WERI-Rb-1 (cell line): Measurements from ENCODE around the gene ZDHHC21.

Source experiments
- DNase-seq: peaks from one replicate; pipeline ENCODE4 v3.0.0-alpha.2; 2020
- H3K27ac ChIP-seq: fragments of 250-450 bp; sonication (Bioruptor Pico); 2 replicates; pipeline ENCODE4 v1.5.1; 2020; ENCODE audit warnings: mild to moderate bottlenecking, moderate library complexity
- H3K27me3 ChIP-seq: fragments of 250-450 bp; sonication (Bioruptor Pico); 2 replicates; pipeline ENCODE4 v1.5.1; 2021; ENCODE audit warnings: mild to moderate bottlenecking, low read depth, moderate library complexity; ENCODE audit not compliant: insufficient read depth, severe bottlenecking
- H3K36me3 ChIP-seq: fragments of 250-450 bp; sonication (Bioruptor Pico); 2 replicates; pipeline ENCODE4 v1.5.1; 2020; ENCODE audit warnings: mild to moderate bottlenecking, moderate library complexity
- H3K4me3 ChIP-seq: 2 replicates; pipeline ENCODE4 v1.5.1; 2011; ENCODE audit warnings: low read depth, mild to moderate bottlenecking, control low read depth, low read length
- H3K9me3 ChIP-seq: fragments of 250-450 bp; sonication (Bioruptor Pico); 2 replicates; pipeline ENCODE4 v1.5.1; 2021; ENCODE audit warnings: mild to moderate bottlenecking, moderate library complexity; ENCODE audit not compliant: severe bottlenecking
- CTCF ChIP-seq: IDR thresholded peaks from 2 replicates; pipeline ENCODE4 v1.5.1; 2011; ENCODE audit warnings: low read depth, mild to moderate bottlenecking, control low read depth, inconsistent platforms, low read length

ZDHHC21 gene

GRCh38 chr9:14662060-14662453 is 31.2 kb downstream of the ZDHHC21 start:
- Histone ChIP-seq H3K36me3 (peaks cover 5% of the 10 kb centered on the region), H3K9me3 (no peaks in the 10 kb centered on the region), H3K27ac (no peak overlapping the region), H3K27me3 (no peaks in the 10 kb centered on the region), H3K4me3 (no peak overlapping the region)
- no peak for TF ChIP-seq CTCF
- no peak for DNase-seq

- Histone ChIP-seq H3K27ac (no peak overlapping the region), H3K4me3 (no peak overlapping the region), H3K9me3 (no peaks in the 10 kb centered on the region), H3K27me3 (no peaks in the 10 kb centered on the region), H3K36me3 (peaks cover 5% of the 10 kb centered on the region)
- peak; percentile 15; the same call in 1 of the 2 replicates for TF ChIP-seq CTCF
- DNase-seq, result no peak
Measured at GRCh38 chr9:14661421-14662059, 31.7 kb downstream of the ZDHHC21 start.

GRCh38 chr9:14660721-14661120 is 32.5 kb downstream of the ZDHHC21 start:
- no peak overlapping the region for H3K4me3 ChIP-seq
- no peaks in the 10 kb centered on the region for H3K9me3 ChIP-seq
- no peak overlapping the region for H3K27ac ChIP-seq
- no peaks in the 10 kb centered on the region for H3K27me3 ChIP-seq
- H3K36me3 ChIP-seq, result peaks cover 5% of the 10 kb centered on the region
- TF ChIP-seq CTCF, result no peak
- DNase-seq, result no peak

GRCh38 chr9:14654932-14655331 is 38.3 kb downstream of the ZDHHC21 start:
- no peaks in the 10 kb centered on the region for H3K27me3 ChIP-seq
- H3K4me3 ChIP-seq, result no peak overlapping the region
- H3K9me3 ChIP-seq, result peaks cover 2% of the 10 kb centered on the region
- DNase-seq, result no peak
- no peak overlapping the region for H3K27ac ChIP-seq
- TF ChIP-seq CTCF, result no peak
- peaks cover 5% of the 10 kb centered on the region for H3K36me3 ChIP-seq

- H3K4me3 ChIP-seq, result no peak overlapping the region
- H3K27ac ChIP-seq, result no peak overlapping the region
- peaks cover 3% of the 10 kb centered on the region; the same call in 1 of the 2 replicates for H3K36me3 ChIP-seq
- DNase-seq, result no peak
- no peaks in the 10 kb centered on the region for H3K27me3 ChIP-seq
- no peak for TF ChIP-seq CTCF
- peaks cover 2% of the 10 kb centered on the region for H3K9me3 ChIP-seq
Measured at GRCh38 chr9:14653511-14653910, 39.7 kb downstream of the ZDHHC21 start.
